Keratinocyte (primary cell): ENCODE data around the gene CDC42BPG. TPM values are rescaled to one million over a fixed set of nuclear protein-coding genes. Genes with fewer than 3 reads are reported as not detected.
A peak's percentile ranks its signal among the peaks of the same experiment; 100 is the strongest.

ENCODE experiments used
- DNase-seq: peaks from one replicate; pipeline ENCODE4 v3.0.0-alpha.2; 2011; ENCODE audit warnings: low read depth, missing footprints, low spot score
- FAIRE-seq: peaks from 2 replicates; lab custom pipeline; 2011; peaks lifted over from hg19 to GRCh38; lab: Jason Lieb, UNC
- H2AFZ ChIP-seq: 2 replicates; pipeline ENCODE4 v1.6.0; 2012; ENCODE audit warnings: low read length, control low read depth, inconsistent platforms; ENCODE audit not compliant: control insufficient read depth
- H3K27ac ChIP-seq: 2 replicates; pipeline ENCODE4 v1.5.1; 2011; ENCODE audit warnings: low read length; ENCODE audit not compliant: control insufficient read depth, insufficient read depth
- H3K27me3 ChIP-seq: 3 replicates; pipeline ENCODE4 v1.6.0; 2011; ENCODE audit warnings: low read length; ENCODE audit not compliant: control insufficient read depth, insufficient read depth; ENCODE audit errors: extremely low read depth
- H3K36me3 ChIP-seq, 2 experiments: 2 replicates in 1 of 2; 3 replicates in 1 of 2; pipeline ENCODE4 v1.5.1; 2011; ENCODE audit warnings: low read length in 2 of 2, mild to moderate bottlenecking in 1 of 2; ENCODE audit not compliant: control insufficient read depth in 2 of 2, insufficient read depth in 2 of 2; ENCODE audit errors: extremely low read depth in 1 of 2
- H3K4me1 ChIP-seq: 3 replicates; pipeline ENCODE4 v1.5.1; 2011; ENCODE audit warnings: low read length; ENCODE audit not compliant: control insufficient read depth, insufficient read depth; ENCODE audit errors: extremely low read depth
- H3K4me2 ChIP-seq: 3 replicates; pipeline ENCODE4 v1.6.0; 2011; ENCODE audit warnings: low read depth, low read length; ENCODE audit not compliant: control insufficient read depth, insufficient read depth; ENCODE audit errors: extremely low read depth
- H3K4me3 ChIP-seq, 3 experiments: fragments of 200-600 bp in 1 of 3; sonication (generic) in 1 of 3; 2 replicates in 2 of 3; 3 replicates in 1 of 3; pipeline ENCODE4 v1.5.1; 2011 to 2016; ENCODE audit warnings: low read length in 3 of 3, mild to moderate bottlenecking in 3 of 3, control low read depth in 2 of 3, inconsistent platforms in 1 of 3, low read depth in 1 of 3, mixed read lengths in 1 of 3, mixed run types in 1 of 3, moderate library complexity in 1 of 3; ENCODE audit not compliant: control insufficient read depth in 2 of 3, insufficient read depth in 2 of 3; ENCODE audit errors: extremely low read depth in 1 of 3
- H3K79me2 ChIP-seq: 2 replicates; pipeline ENCODE4 v1.6.0; 2012; ENCODE audit warnings: low read length; ENCODE audit not compliant: control insufficient read depth, insufficient read depth
- H3K9ac ChIP-seq: 3 replicates; pipeline ENCODE4 v1.6.0; 2011; ENCODE audit warnings: low read length; ENCODE audit not compliant: control insufficient read depth, insufficient read depth; ENCODE audit errors: extremely low read depth
- H3K9me1 ChIP-seq: 3 replicates; pipeline ENCODE4 v1.6.0; 2011; ENCODE audit warnings: low read length; ENCODE audit not compliant: control insufficient read depth, insufficient read depth; ENCODE audit errors: extremely low read depth
- H3K9me3 ChIP-seq: 2 replicates; pipeline ENCODE4 v1.5.1; 2012; ENCODE audit warnings: low read depth, low read length; ENCODE audit not compliant: control insufficient read depth
- H4K20me1 ChIP-seq: 3 replicates; pipeline ENCODE4 v1.6.0; 2011; ENCODE audit warnings: low read length; ENCODE audit not compliant: control insufficient read depth, insufficient read depth; ENCODE audit errors: extremely low read depth
- CTCF ChIP-seq, 3 experiments: IDR thresholded peaks in 1 of 3; conservative IDR thresholded peaks in 1 of 3; optimal IDR thresholded peaks in 1 of 3; 2 replicates in 2 of 3; 3 replicates in 1 of 3; pipeline versions ENCODE3 to v1.5.1; 2011; ENCODE audit warnings: low read length in 3 of 3, mild to moderate bottlenecking in 3 of 3, moderate library complexity in 2 of 3, control low read depth in 1 of 3, inconsistent platforms in 1 of 3; ENCODE audit not compliant: insufficient read depth in 2 of 3; ENCODE audit errors: extremely low read depth in 1 of 3
- EZH2 ChIP-seq: IDR thresholded peaks from one replicate; pipeline ENCODE4 v1.6.1; 2012; ENCODE audit warnings: inconsistent platforms, mild to moderate bottlenecking, low read length, moderate library complexity
- dilution Hi-C: fragments of 300-500 bp; cut with MboI; formaldehyde crosslinking; loops from one replicate; pipeline ENCODE4 v1.7.0; 2020; ENCODE audit warnings: low sequenced_read_pairs; ENCODE audit not compliant: extremely low pct_ligation_motif_present
- polyA plus RNA-seq, 5 experiments: library from polyadenylated mRNA; depleted of rRNA in 3 of 5; stranded (reverse) in 3 of 5; stranded (forward) in 1 of 5; unstranded in 1 of 5; fragments of >200 nt; gene quantifications; 1 replicate in 1 of 5; 2 replicates in 3 of 5; 3 replicates in 1 of 5; pipeline versions ENCODE4 v1.2.1 to v1.2.3, GENCODE V29; 2011 to 2012; ENCODE audit warnings: missing spikeins in 2 of 5, low read depth in 1 of 5, low replicate concordance in 1 of 5

The CDC42BPG gene
- polyA plus RNA-seq, 1 donor (not counting 4 experiments of a cell fraction or from before 2014, with no cell fraction given), result 2.5 TPM

DNA sequence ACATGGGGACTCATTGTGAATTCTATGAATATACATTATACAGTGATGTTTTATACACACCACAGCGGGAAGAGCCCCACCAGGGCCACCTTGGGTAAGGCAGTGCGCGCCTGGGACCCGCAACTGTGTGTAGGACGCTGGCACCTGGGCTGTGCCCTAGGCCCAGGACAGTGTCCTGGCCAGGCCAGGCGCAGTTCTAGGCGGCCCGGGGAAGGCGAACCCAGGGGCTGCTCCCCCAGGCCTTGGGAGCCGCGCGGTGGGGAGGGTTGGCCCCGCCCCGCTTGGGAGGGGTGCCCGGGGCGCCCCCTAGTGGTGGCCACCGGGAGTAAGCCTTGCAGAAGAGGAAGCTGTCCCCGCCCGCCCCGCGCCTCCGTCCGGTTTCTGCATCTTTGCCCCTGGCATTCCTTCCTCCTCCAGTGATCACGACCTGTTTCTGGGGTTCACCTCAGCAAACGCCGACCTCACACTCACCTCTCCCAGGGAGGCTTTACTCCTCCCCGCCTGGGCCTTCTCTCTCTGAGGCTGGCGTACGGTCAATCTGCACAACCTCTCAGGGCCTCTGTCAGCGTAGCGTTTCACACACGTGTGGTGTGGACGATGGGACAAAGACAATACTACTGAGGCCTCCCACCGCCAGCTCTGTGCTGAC, 43.4 kb upstream of the CDC42BPG start:
- peaks cover 2% of the 10 kb centered on the region for H3K9me1 ChIP-seq
- no peak overlapping the region for H3K4me3 ChIP-seq

GRCh38 chr11:64887234-64887756, 42.8 kb upstream of the CDC42BPG start:
- H4K20me1 ChIP-seq, result no peaks in the 10 kb centered on the region
- no peak overlapping the region for H3K4me3 ChIP-seq
- no peaks in the 10 kb centered on the region for H3K36me3 ChIP-seq
- H3K27ac ChIP-seq, result no peak overlapping the region
- H3K9me3 ChIP-seq, result no peaks in the 10 kb centered on the region
- H3K4me1 ChIP-seq, result peaks cover 17% of the 10 kb centered on the region
- TF ChIP-seq CTCF (optimal IDR thresholded peaks at IDR 0.05 in 1 of 3, IDR thresholded peaks at IDR 0.05 in 1 of 3, conservative IDR thresholded peaks at IDR 0.05 in 1 of 3; ENCODE audit: extremely low read depth in 1 of 3, insufficient read depth in 2 of 3, low read length in 3 of 3) (no peak), EZH2 (no peak)
- dilution Hi-C loops, result no loop called here
- DNase-seq (no peak), FAIRE-seq (no peak)
- H3K9me1 ChIP-seq, result peaks cover 2% of the 10 kb centered on the region
- no peaks in the 10 kb centered on the region for H3K27me3 ChIP-seq
- no peak overlapping the region for H3K9ac ChIP-seq
- no peaks in the 10 kb centered on the region for H3K79me2 ChIP-seq
- no peak overlapping the region for H3K4me2 ChIP-seq
- no peak overlapping the region for H2AFZ ChIP-seq

More for the DNA sequence above, 43.4 kb upstream of the CDC42BPG start:
- H3K27me3 ChIP-seq, result no peaks in the 10 kb centered on the region
- peak overlapping the region; percentile 53 for H3K4me2 ChIP-seq
- no peaks in the 10 kb centered on the region for H3K36me3 ChIP-seq
- no peak for FAIRE-seq
- TF ChIP-seq EZH2 (no peak), CTCF (optimal IDR thresholded peaks at IDR 0.05 in 1 of 3, IDR thresholded peaks at IDR 0.05 in 1 of 3, conservative IDR thresholded peaks at IDR 0.05 in 1 of 3; ENCODE audit: extremely low read depth in 1 of 3, insufficient read depth in 2 of 3, low read length in 3 of 3) (peak; percentile 75 to 99 (median 89))
- no peaks in the 10 kb centered on the region for H3K79me2 ChIP-seq
- dilution Hi-C loops, result no loop called here
- no peaks in the 10 kb centered on the region for H3K9me3 ChIP-seq
- no peaks in the 10 kb centered on the region for H4K20me1 ChIP-seq
- peak overlapping the region; percentile 8 for H3K9ac ChIP-seq
- no peak for DNase-seq
- no peak overlapping the region for H3K27ac ChIP-seq
- peaks cover 17% of the 10 kb centered on the region for H3K4me1 ChIP-seq
- peak overlapping the region; percentile 96 for H2AFZ ChIP-seq
